Measurements from ENCODE around the gene CALHM6. TPM values are rescaled to one million over a fixed set of nuclear protein-coding genes. Genes with fewer than 3 reads are reported as not detected.

CALHM6 gene
- 2.0 and 6.2 TPM in 2 replicates for total RNA-seq

GRCh38 chr6:116461331-116461931 lies at the start of gene CALHM6:
CALHM6 (plus strand) TSS chr6:116461375; CDS start chr6:116461930, 555 bp downstream.

GRCh38 chr6:116511424-116512110 lies 50.4 kb downstream of the CALHM6 start, which contains the start of gene CALHM5:
CALHM5 (plus strand) TSS chr6:116511639; CDS start chr6:116511697, 58 bp downstream.

Other genes with a start within 250 kb of the CALHM6 start
- 10.6 and 28.3 TPM in 2 replicates for gene TSPYL4, start 207.3 kb upstream of the CALHM6 start, total RNA-seq
- gene TSPYL1, start 181.4 kb upstream of the CALHM6 start, total RNA-seq = 48.4 and 57.9 TPM in 2 replicates
- gene DSE, start 90.4 kb upstream of the CALHM6 start, total RNA-seq = 43.0 and 64.6 TPM in 2 replicates
- gene CALHM5, start 50.3 kb downstream of the CALHM6 start, total RNA-seq = 2.3 and 4.0 TPM in 2 replicates
- gene TRAPPC3L, start 84.3 kb downstream of the CALHM6 start, total RNA-seq = not detected in 2 replicates
- gene CALHM4, start 92.4 kb downstream of the CALHM6 start, total RNA-seq = not detected in 2 replicates
- gene RWDD1, start 110.1 kb downstream of the CALHM6 start, total RNA-seq = 32.7 and 43.8 TPM in 2 replicates
- gene RSPH4A, start 155.1 kb downstream of the CALHM6 start, total RNA-seq = 0.40 TPM in 1 of 2 replicates, not detected in the other
- gene ZUP1, start 207.4 kb downstream of the CALHM6 start, total RNA-seq = 4.4 and 6.9 TPM in 2 replicates
- gene KPNA5, start 219.8 kb downstream of the CALHM6 start, total RNA-seq = 3.1 and 9.3 TPM in 2 replicates

All from epithelial cell of alveolus of lung (primary cell).